PC-3 (cell line): Measurements from ENCODE around the gene NAGLU.

Experiments
- CTCF ChIP-seq: fragments of 300-600 bp; sonication (generic); conservative IDR thresholded peaks from 2 replicates; pipeline ENCODE4 v1.5.1; 2017; ENCODE audit warnings: antibody characterized with exemption, low read depth, mild to moderate bottlenecking, low read length
- EZH2 ChIP-seq: fragments of 300-600 bp; sonication (generic); IDR thresholded peaks from one replicate; pipeline ENCODE4 v1.6.1; 2017; ENCODE audit warnings: antibody characterized with exemption, mild to moderate bottlenecking, low read length; ENCODE audit not compliant: unreplicated experiment
- EZH2phosphoT487 ChIP-seq: fragments of 300-600 bp; sonication (generic); IDR thresholded peaks from 2 replicates; pipeline ENCODE4 v1.6.1; 2018; ENCODE audit warnings: mild to moderate bottlenecking, antibody characterized with exemption, low read length, borderline replicate concordance

- TF ChIP-seq CTCF: peak; percentile 47; the same call in 1 of the 2 replicates
- no peak for TF ChIP-seq EZH2phosphoT487
- TF ChIP-seq EZH2: no peak
Measured at GRCh38 chr17:42520540-42520951, 15.5 kb upstream of the NAGLU start.
